Right lung (tissue), 5 donors: ENCODE measurements around the gene SLC27A4. TPM values are rescaled to one million over a fixed set of nuclear protein-coding genes. Genes with fewer than 3 reads are reported as not detected.

Source experiments
- polyA plus RNA-seq, 5 donors: library from polyadenylated mRNA; unstranded; fragments of 120-200 nt; gene quantifications; one replicate each; pipeline versions ENCODE4 v1.2.1 to v1.2.3, GENCODE V29; 2013; ENCODE audit warnings: inconsistent platforms in 1 of 5, low replicate concordance in 1 of 5; ENCODE audit not compliant: insufficient read length in 5 of 5, insufficient read depth in 1 of 5

SLC27A4 gene
- polyA plus RNA-seq, 5 donors = 7.0 to 17.3 (median 9.5) TPM

Other genes with a start within 250 kb of the SLC27A4 start
- 10 to 100 TPM; 25.9 to 50.8 (median 31.5) TPM for gene PTGES2, start 212.8 kb upstream of the SLC27A4 start, polyA plus RNA-seq
- 1 to 10 TPM; 1.2 to 1.9 (median 1.5) TPM for gene LCN2, start 191.1 kb upstream of the SLC27A4 start, polyA plus RNA-seq
- gene BBLN, start 180.3 kb upstream of the SLC27A4 start, polyA plus RNA-seq = 10 to 100 TPM; 22.0 to 60.2 (median 33.4) TPM
- 100 to 1,000 TPM; 120 to 157 (median 155) TPM for gene CIZ1, start 149.0 kb upstream of the SLC27A4 start, polyA plus RNA-seq
- gene DNM1, start 137.1 kb upstream of the SLC27A4 start, polyA plus RNA-seq = 10 to 100 TPM; 42.3 to 88.2 (median 59.5) TPM
- 100 to 1,000 TPM; 106 to 133 (median 126) TPM for gene GOLGA2, start 64.5 kb upstream of the SLC27A4 start, polyA plus RNA-seq
- 10 to 100 TPM; 29.0 to 37.1 (median 34.5) TPM for gene SWI5, start 64.3 kb upstream of the SLC27A4 start, polyA plus RNA-seq
- gene TRUB2, start 18.1 kb upstream of the SLC27A4 start, polyA plus RNA-seq = 10 to 100 TPM; 29.3 to 34.5 (median 33.0) TPM
- 10 to 100 TPM; 44.2 to 75.6 (median 66.0) TPM for gene COQ4, start 17.7 kb upstream of the SLC27A4 start, polyA plus RNA-seq
- gene URM1, start 30.8 kb downstream of the SLC27A4 start, polyA plus RNA-seq = 10 to 100 TPM; 56.5 to 66.1 (median 58.7) TPM
- 10 to 100 TPM; 35.6 to 64.0 (median 50.3) TPM for gene CERCAM, start 80.3 kb downstream of the SLC27A4 start, polyA plus RNA-seq
- gene ODF2, start 115.5 kb downstream of the SLC27A4 start, polyA plus RNA-seq = 10 to 100 TPM; 54.5 to 64.8 (median 58.6) TPM
- 10 to 100 TPM; 26.3 to 30.6 (median 30.0) TPM for gene GLE1, start 164.2 kb downstream of the SLC27A4 start, polyA plus RNA-seq
- 100 to 1,000 TPM; 239 to 343 (median 288) TPM for gene SPTAN1, start 212.1 kb downstream of the SLC27A4 start, polyA plus RNA-seq